H1 (cell line): ENCODE measurements around the gene CELA2A. TPM values are rescaled to one million over a fixed set of nuclear protein-coding genes. Genes with fewer than 3 reads are reported as not detected.

Experiments used
- JUND ChIP-seq: IDR thresholded peaks from 2 replicates; pipeline ENCODE4 v1.6.1; 2011; ENCODE audit warnings: mild to moderate bottlenecking, improper control_type of control experiment, low read length
- KDM4A ChIP-seq: IDR thresholded peaks from one replicate; pipeline ENCODE4 v1.7.1; 2012; ENCODE audit warnings: low read depth, mild to moderate bottlenecking, moderate library complexity, low read length, inconsistent platforms; ENCODE audit not compliant: severe bottlenecking
- SAP30 ChIP-seq: fragments of 300-600 bp; sonication (generic); IDR thresholded peaks from 2 replicates; pipeline ENCODE4 v1.7.1; 2012; ENCODE audit warnings: low read length, moderate library complexity, mild to moderate bottlenecking, inconsistent platforms; ENCODE audit not compliant: insufficient read depth, insufficient replicate concordance
- SIN3A ChIP-seq, 2 experiments: IDR thresholded peaks in 1 of 2; conservative IDR thresholded peaks in 1 of 2; 2 replicates each; pipeline ENCODE4 v1.6.1; 2011 to 2012; ENCODE audit warnings: low read length in 2 of 2, improper control_type of control experiment in 1 of 2, low read depth in 1 of 2, mild to moderate bottlenecking in 1 of 2
- polyA plus RNA-seq, 7 experiments: library from polyadenylated mRNA; depleted of rRNA in 3 of 7; stranded (reverse) in 5 of 7; unstranded in 2 of 7; fragments of >200 nt in 5 of 7; fragments of 200-250 nt in 2 of 7; gene quantifications; 1 replicate in 5 of 7; 2 replicates in 1 of 7; 4 replicates in 1 of 7; pipeline versions ENCODE4 v1.2.1 to v1.2.3, GENCODE V29; 2011 to 2013; ENCODE audit warnings: missing spikeins in 2 of 7, mixed read lengths in 2 of 7
- total RNA-seq: library from RNA; stranded (reverse); fragmentation: NEBNext Ultra II Directional; extraction: Animal tissue kit (Norgen Biotek cat#: 25700); gene quantifications from 2 replicates; pipeline ENCODE4 v1.2.1, GENCODE V29; 2021
- TF ChIP-seq, protein P1 (sequence below): fragments of 300-600 bp; sonication (generic); IDR thresholded peaks from 2 replicates; pipeline ENCODE4 v1.7.1; 2012; ENCODE audit warnings: low read length, moderate library complexity, mild to moderate bottlenecking, inconsistent platforms; ENCODE audit not compliant: insufficient replicate concordance

CELA2A gene
- total and polyA plus RNA-seq, 2 of the 8 experiments (the other 6 are each of a cell fraction or from before 2014, with no cell fraction given) = not detected

DNA sequence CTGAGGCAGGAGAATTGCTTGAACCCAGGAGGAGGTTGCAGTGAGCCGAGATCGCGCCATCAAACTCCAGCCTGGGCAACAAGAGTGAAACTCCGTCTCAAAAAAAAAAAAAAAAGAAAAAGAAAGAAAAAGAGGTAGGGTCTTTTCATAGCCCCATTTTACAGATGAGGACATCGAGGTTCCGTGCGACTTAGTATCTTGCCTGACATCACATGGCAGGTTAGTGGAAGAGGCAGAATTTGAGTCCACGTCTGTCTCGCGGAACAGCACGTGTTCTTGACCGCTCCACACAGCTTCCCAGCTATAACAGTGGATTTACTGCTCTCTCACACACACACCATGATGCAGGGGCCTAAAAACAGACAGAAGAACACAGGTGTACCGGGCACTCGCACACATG, 17.2 kb upstream of the CELA2A start (continued):
- no peak for TF ChIP-seq SAP30
- no peak for TF ChIP-seq SIN3A (conservative IDR thresholded peaks at IDR 0.05 in 1 of 2, IDR thresholded peaks at IDR 0.05 in 1 of 2; ENCODE audit: low read depth in 1 of 2, low read length in 2 of 2)
- TF ChIP-seq KDM4A = no peak
- TF ChIP-seq, protein P1, sequence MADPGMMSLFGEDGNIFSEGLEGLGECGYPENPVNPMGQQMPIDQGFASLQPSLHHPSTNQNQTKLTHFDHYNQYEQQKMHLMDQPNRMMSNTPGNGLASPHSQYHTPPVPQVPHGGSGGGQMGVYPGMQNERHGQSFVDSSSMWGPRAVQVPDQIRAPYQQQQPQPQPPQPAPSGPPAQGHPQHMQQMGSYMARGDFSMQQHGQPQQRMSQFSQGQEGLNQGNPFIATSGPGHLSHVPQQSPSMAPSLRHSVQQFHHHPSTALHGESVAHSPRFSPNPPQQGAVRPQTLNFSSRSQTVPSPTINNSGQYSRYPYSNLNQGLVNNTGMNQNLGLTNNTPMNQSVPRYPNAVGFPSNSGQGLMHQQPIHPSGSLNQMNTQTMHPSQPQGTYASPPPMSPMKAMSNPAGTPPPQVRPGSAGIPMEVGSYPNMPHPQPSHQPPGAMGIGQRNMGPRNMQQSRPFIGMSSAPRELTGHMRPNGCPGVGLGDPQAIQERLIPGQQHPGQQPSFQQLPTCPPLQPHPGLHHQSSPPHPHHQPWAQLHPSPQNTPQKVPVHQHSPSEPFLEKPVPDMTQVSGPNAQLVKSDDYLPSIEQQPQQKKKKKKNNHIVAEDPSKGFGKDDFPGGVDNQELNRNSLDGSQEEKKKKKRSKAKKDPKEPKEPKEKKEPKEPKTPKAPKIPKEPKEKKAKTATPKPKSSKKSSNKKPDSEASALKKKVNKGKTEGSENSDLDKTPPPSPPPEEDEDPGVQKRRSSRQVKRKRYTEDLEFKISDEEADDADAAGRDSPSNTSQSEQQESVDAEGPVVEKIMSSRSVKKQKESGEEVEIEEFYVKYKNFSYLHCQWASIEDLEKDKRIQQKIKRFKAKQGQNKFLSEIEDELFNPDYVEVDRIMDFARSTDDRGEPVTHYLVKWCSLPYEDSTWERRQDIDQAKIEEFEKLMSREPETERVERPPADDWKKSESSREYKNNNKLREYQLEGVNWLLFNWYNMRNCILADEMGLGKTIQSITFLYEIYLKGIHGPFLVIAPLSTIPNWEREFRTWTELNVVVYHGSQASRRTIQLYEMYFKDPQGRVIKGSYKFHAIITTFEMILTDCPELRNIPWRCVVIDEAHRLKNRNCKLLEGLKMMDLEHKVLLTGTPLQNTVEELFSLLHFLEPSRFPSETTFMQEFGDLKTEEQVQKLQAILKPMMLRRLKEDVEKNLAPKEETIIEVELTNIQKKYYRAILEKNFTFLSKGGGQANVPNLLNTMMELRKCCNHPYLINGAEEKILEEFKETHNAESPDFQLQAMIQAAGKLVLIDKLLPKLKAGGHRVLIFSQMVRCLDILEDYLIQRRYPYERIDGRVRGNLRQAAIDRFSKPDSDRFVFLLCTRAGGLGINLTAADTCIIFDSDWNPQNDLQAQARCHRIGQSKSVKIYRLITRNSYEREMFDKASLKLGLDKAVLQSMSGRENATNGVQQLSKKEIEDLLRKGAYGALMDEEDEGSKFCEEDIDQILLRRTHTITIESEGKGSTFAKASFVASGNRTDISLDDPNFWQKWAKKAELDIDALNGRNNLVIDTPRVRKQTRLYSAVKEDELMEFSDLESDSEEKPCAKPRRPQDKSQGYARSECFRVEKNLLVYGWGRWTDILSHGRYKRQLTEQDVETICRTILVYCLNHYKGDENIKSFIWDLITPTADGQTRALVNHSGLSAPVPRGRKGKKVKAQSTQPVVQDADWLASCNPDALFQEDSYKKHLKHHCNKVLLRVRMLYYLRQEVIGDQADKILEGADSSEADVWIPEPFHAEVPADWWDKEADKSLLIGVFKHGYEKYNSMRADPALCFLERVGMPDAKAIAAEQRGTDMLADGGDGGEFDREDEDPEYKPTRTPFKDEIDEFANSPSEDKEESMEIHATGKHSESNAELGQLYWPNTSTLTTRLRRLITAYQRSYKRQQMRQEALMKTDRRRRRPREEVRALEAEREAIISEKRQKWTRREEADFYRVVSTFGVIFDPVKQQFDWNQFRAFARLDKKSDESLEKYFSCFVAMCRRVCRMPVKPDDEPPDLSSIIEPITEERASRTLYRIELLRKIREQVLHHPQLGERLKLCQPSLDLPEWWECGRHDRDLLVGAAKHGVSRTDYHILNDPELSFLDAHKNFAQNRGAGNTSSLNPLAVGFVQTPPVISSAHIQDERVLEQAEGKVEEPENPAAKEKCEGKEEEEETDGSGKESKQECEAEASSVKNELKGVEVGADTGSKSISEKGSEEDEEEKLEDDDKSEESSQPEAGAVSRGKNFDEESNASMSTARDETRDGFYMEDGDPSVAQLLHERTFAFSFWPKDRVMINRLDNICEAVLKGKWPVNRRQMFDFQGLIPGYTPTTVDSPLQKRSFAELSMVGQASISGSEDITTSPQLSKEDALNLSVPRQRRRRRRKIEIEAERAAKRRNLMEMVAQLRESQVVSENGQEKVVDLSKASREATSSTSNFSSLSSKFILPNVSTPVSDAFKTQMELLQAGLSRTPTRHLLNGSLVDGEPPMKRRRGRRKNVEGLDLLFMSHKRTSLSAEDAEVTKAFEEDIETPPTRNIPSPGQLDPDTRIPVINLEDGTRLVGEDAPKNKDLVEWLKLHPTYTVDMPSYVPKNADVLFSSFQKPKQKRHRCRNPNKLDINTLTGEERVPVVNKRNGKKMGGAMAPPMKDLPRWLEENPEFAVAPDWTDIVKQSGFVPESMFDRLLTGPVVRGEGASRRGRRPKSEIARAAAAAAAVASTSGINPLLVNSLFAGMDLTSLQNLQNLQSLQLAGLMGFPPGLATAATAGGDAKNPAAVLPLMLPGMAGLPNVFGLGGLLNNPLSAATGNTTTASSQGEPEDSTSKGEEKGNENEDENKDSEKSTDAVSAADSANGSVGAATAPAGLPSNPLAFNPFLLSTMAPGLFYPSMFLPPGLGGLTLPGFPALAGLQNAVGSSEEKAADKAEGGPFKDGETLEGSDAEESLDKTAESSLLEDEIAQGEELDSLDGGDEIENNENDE = no peak
- TF ChIP-seq JUND = no peak
- TF ChIP-seq, all 59 proteins: peak for 0
